Panc1 (cell line): ENCODE results near the gene MAPKBP1. TPM values are rescaled to one million over a fixed set of nuclear protein-coding genes. Genes with fewer than 3 reads are reported as not detected.

ENCODE experiments used
- ATAC-seq: fragments of 200-7000 bp; cut with Tn5 transposase; 2 replicates; pipeline ENCODE4 v1.9.1; 2020; ENCODE audit warnings: mild to moderate bottlenecking, moderate library complexity
- BruUV-seq: library from RNA; stranded (reverse); fragments of 400-500 nt; replicated peaks from 2 replicates; lab custom pipeline; 2021; lab: Mats Ljungman, UMichigan
- CTCF ChIA-PET: fragments of 300-600 bp; sonication (Branson Sonifier 250); formaldehyde crosslinking; loops from one replicate; lab custom pipeline; 2022; ENCODE audit warnings: antibody characterized with exemption; lab: Charles Lee
- POLR2A ChIA-PET: fragments of 300-600 bp; sonication (Branson Sonifier 250); formaldehyde crosslinking; loops from one replicate; lab custom pipeline; 2022; ENCODE audit warnings: antibody characterized with exemption; lab: Charles Lee
- DNase-seq: peaks from one replicate; pipeline ENCODE4 v3.0.0-alpha.2; 2010; ENCODE audit warnings: low read depth, low spot score
- H3K27ac ChIP-seq: 2 replicates; pipeline ENCODE4 v1.5.1; 2011; ENCODE audit warnings: mild to moderate bottlenecking, low read length, inconsistent platforms
- H3K27me3 ChIP-seq: fragments of 200-500 bp; sonication (Bioruptor generic); 2 replicates; pipeline ENCODE4 v1.6.0; 2014; ENCODE audit warnings: low read length, inconsistent platforms; ENCODE audit not compliant: control insufficient read depth, insufficient read depth
- H3K36me3 ChIP-seq: fragments of 200-500 bp; sonication (Bioruptor generic); 2 replicates; pipeline ENCODE4 v1.5.1; 2014; ENCODE audit warnings: inconsistent platforms, mild to moderate bottlenecking, low read length, moderate library complexity; ENCODE audit not compliant: control insufficient read depth, insufficient read depth
- H3K4me1 ChIP-seq: 2 replicates; pipeline ENCODE4 v1.5.1; 2011; ENCODE audit warnings: inconsistent platforms, mild to moderate bottlenecking, low read length, moderate library complexity; ENCODE audit not compliant: control insufficient read depth, insufficient read depth
- H3K4me3 ChIP-seq, 2 experiments: 2 replicates each; pipeline ENCODE4 v1.5.1; 2011 to 2012; ENCODE audit warnings: low read depth in 2 of 2, low read length in 2 of 2, mild to moderate bottlenecking in 2 of 2, inconsistent platforms in 1 of 2, moderate library complexity in 1 of 2
- H3K9me3 ChIP-seq: fragments of 200-500 bp; sonication (Bioruptor generic); 2 replicates; pipeline ENCODE4 v1.5.1; 2014; ENCODE audit warnings: low read depth, mild to moderate bottlenecking, inconsistent platforms, low read length, moderate library complexity; ENCODE audit not compliant: control insufficient read depth, insufficient read depth
- CTCF ChIP-seq: fragments of 450-650 bp; IDR thresholded peaks from 2 replicates; pipeline ENCODE4 v1.5.1; 2017; ENCODE audit warnings: mild to moderate bottlenecking
- POLR2AphosphoS5 ChIP-seq: IDR thresholded peaks from 2 replicates; pipeline ENCODE4 v1.6.1; 2012; ENCODE audit warnings: mild to moderate bottlenecking, low read depth, low read length, moderate library complexity
- REST ChIP-seq, 2 experiments: IDR thresholded peaks; 2 replicates each; pipeline ENCODE4 v1.6.1; 2011 to 2012; ENCODE audit warnings: low read depth in 2 of 2, control low read depth in 1 of 2, low read length in 1 of 2, mild to moderate bottlenecking in 1 of 2, moderate library complexity in 1 of 2; ENCODE audit not compliant: insufficient read depth in 1 of 2
- SIN3A ChIP-seq: IDR thresholded peaks from 2 replicates; pipeline ENCODE4 v1.6.1; 2012; ENCODE audit warnings: low read depth, mild to moderate bottlenecking, low read length, moderate library complexity, borderline replicate concordance; ENCODE audit not compliant: insufficient read depth
- TCF7L2 ChIP-seq: IDR thresholded peaks from 2 replicates; pipeline ENCODE4 v1.6.1; 2011; ENCODE audit warnings: mild to moderate bottlenecking, low read depth, low read length, inconsistent platforms
- in situ Hi-C: cut with HindIII; loops from 2 replicates; pipeline ENCODE4 v1.10.0; 2016; ENCODE audit warnings: low sequenced_read_pairs, low pct_unique_long_range_greater_than_20kb
- intact Hi-C: fragments of 100-400 bp; cut with micrococcal nuclease; formaldehyde crosslinking; loops from one replicate; pipeline ENCODE4 v1.10.0; 2022; ENCODE audit not compliant: unreplicated experiment
- total RNA-seq: library from RNA; stranded (reverse); gene quantifications from one replicate; pipeline ENCODE4 v1.2.1, GENCODE V29; 2021; ENCODE audit not compliant: unreplicated experiment

Gene MAPKBP1
- total RNA-seq, 1 experiment from 2014 or later: 38.4 TPM

- Histone ChIP-seq H3K4me3 (no peak overlapping the region; a peak in 1 of 4 replicates), H3K27me3 (no peaks in the 10 kb centered on the region), H3K27ac (peak overlapping the region; percentile 93), H3K9me3 (no peaks in the 10 kb centered on the region), H3K36me3 (no peaks in the 10 kb centered on the region), H3K4me1 (peaks cover 35% of the 10 kb centered on the region)
- TF ChIP-seq SIN3A (no peak), POLR2AphosphoS5 (no peak), REST (IDR thresholded peaks at IDR 0.05; ENCODE audit: insufficient read depth in 1 of 2, low read depth in 2 of 2, low read length in 1 of 2) (no peak), TCF7L2 (no peak), CTCF (peak; percentile 83)
- no TSS peak for BruUV-seq
- CTCF ChIA-PET: interaction anchor here (0.6 to 2.8 kb wide), 12 partner anchors 9 to 371 kb away, joined by 3 to 20 read pairs (median 4); partner anchors contain the start of gene EHD4
- intact Hi-C loops: loop anchor here (1.0 kb wide), 1 partner anchor 38 kb away; no protein-coding TSS in a partner anchor
- POLR2A ChIA-PET: interaction anchor here (0.6 kb wide), 1 partner anchor 38 kb away, joined by 4 read pairs; no protein-coding TSS in a partner anchor
- peak; percentile 45 for ATAC-seq
- no peak for DNase-seq
- in situ Hi-C loops: no loop called here
Measured at GRCh38 chr15:41772720-41773331, 1.5 kb upstream of the MAPKBP1 start.

GRCh38 chr15:41773332-41773728 is 954 bp upstream of the MAPKBP1 start:
- intact Hi-C loops (no loop called here), in situ Hi-C loops (no loop called here)
- ChIA-PET POLR2A (interaction anchor here (1.1 to 1.2 kb wide), 2 partner anchors 10 to 13 kb away, joined by 3 read pairs; no protein-coding TSS in a partner anchor), CTCF (interaction anchor here (0.6 to 2.8 kb wide), 12 partner anchors 8 to 283 kb away, joined by 3 to 20 read pairs (median 5); partner anchors contain the start of genes EHD4 and PLA2G4B)
- DNase-seq (no peak), ATAC-seq (no peak)
- no peaks in the 10 kb centered on the region for H3K27me3 ChIP-seq
- no peak for TF ChIP-seq REST (IDR thresholded peaks at IDR 0.05; ENCODE audit: insufficient read depth in 1 of 2, low read depth in 2 of 2, low read length in 1 of 2)
- TF ChIP-seq CTCF: no peak
- TF ChIP-seq SIN3A: no peak
- no peak for TF ChIP-seq TCF7L2
- TF ChIP-seq POLR2AphosphoS5: no peak
- no peaks in the 10 kb centered on the region for H3K9me3 ChIP-seq
- H3K4me3 ChIP-seq: peak overlapping the region; percentile 65 to 99
- BruUV-seq: no TSS peak
- H3K27ac ChIP-seq: peak overlapping the region; percentile 93
- no peaks in the 10 kb centered on the region for H3K36me3 ChIP-seq
- peaks cover 39% of the 10 kb centered on the region for H3K4me1 ChIP-seq
